ENCODE measurements around the gene ATP2A2. TPM values are rescaled to one million over a fixed set of nuclear protein-coding genes. Genes with fewer than 3 reads are reported as not detected.
A peak's percentile ranks its signal among the peaks of the same experiment; 100 is the strongest.

Gene ATP2A2
- total RNA-seq, 1 experiment from 2014 or later, result 437 TPM

- TSS peak; percentile 23 for BruUV-seq (replicated peaks)
- CTCF ChIA-PET, result interaction anchor here (1.1 to 1.5 kb wide), 2 partner anchors 35 to 59 kb away, joined by 3 to 8 read pairs; no protein-coding TSS in a partner anchor
- intact Hi-C loops (cut with micrococcal nuclease; ENCODE audit: unreplicated experiment), result no loop called here
Observed at GRCh38 chr12:110282956-110283817, 2.1 kb downstream of the ATP2A2 start.

GRCh38 chr12:110284597-110284996 lies 3.5 kb downstream of the ATP2A2 start:
- H3K27ac Mint-ChIP-seq (ENCODE audit: unreplicated experiment), result peak overlapping the region; percentile 88

More at GRCh38 chr12:110282956-110283817, 2.1 kb downstream of the ATP2A2 start:
- peak overlapping the region; percentile 88 for H3K27ac Mint-ChIP-seq (ENCODE audit: unreplicated experiment)
- no peaks in the 10 kb centered on the region for H3K27me3 Mint-ChIP-seq (ENCODE audit: unreplicated experiment)
- H3K36me3 Mint-ChIP-seq (ENCODE audit: insufficient read depth, unreplicated experiment), result peaks cover 86% of the 10 kb centered on the region
- TF ChIP-seq, protein P1, sequence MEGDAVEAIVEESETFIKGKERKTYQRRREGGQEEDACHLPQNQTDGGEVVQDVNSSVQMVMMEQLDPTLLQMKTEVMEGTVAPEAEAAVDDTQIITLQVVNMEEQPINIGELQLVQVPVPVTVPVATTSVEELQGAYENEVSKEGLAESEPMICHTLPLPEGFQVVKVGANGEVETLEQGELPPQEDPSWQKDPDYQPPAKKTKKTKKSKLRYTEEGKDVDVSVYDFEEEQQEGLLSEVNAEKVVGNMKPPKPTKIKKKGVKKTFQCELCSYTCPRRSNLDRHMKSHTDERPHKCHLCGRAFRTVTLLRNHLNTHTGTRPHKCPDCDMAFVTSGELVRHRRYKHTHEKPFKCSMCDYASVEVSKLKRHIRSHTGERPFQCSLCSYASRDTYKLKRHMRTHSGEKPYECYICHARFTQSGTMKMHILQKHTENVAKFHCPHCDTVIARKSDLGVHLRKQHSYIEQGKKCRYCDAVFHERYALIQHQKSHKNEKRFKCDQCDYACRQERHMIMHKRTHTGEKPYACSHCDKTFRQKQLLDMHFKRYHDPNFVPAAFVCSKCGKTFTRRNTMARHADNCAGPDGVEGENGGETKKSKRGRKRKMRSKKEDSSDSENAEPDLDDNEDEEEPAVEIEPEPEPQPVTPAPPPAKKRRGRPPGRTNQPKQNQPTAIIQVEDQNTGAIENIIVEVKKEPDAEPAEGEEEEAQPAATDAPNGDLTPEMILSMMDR (IDR thresholded peaks at IDR 0.05; ENCODE audit: unreplicated experiment), result no peak
- H3K4me3 Mint-ChIP-seq (ENCODE audit: low read depth, unreplicated experiment), result peak overlapping the region; percentile 90
- H3K4me1 Mint-ChIP-seq (ENCODE audit: low read depth, unreplicated experiment), result peaks cover 29% of the 10 kb centered on the region
- no peak for DNase-seq
- H3K9me3 Mint-ChIP-seq (ENCODE audit: low read depth, unreplicated experiment), result no peaks in the 10 kb centered on the region

GRCh38 chr12:110286623-110287022 lies 5.6 kb downstream of the ATP2A2 start:
- no peaks in the 10 kb centered on the region for H3K9me3 Mint-ChIP-seq (ENCODE audit: low read depth, unreplicated experiment)
- TF ChIP-seq, protein P1 (IDR thresholded peaks at IDR 0.05; ENCODE audit: unreplicated experiment), result no peak
- CTCF ChIA-PET, result interaction anchor here (0.7 kb wide), 1 partner anchor 17 kb away, joined by 3 read pairs; no protein-coding TSS in a partner anchor
- no TSS peak for BruUV-seq (replicated peaks)
- H3K4me3 Mint-ChIP-seq (ENCODE audit: low read depth, unreplicated experiment), result no peak overlapping the region
- DNase-seq, result no peak
- intact Hi-C loops (cut with micrococcal nuclease; ENCODE audit: unreplicated experiment), result loop anchor here (5.0 kb wide), 1 partner anchor 51 kb away; no protein-coding TSS in a partner anchor
- peaks cover 34% of the 10 kb centered on the region for H3K4me1 Mint-ChIP-seq (ENCODE audit: low read depth, unreplicated experiment)
- no peak overlapping the region for H3K27ac Mint-ChIP-seq (ENCODE audit: unreplicated experiment)
- H3K27me3 Mint-ChIP-seq (ENCODE audit: unreplicated experiment), result no peaks in the 10 kb centered on the region
- H3K36me3 Mint-ChIP-seq (ENCODE audit: insufficient read depth, unreplicated experiment), result peaks cover 99% of the 10 kb centered on the region

More at GRCh38 chr12:110284597-110284996, 3.5 kb downstream of the ATP2A2 start:
- TF ChIP-seq, protein P1 (IDR thresholded peaks at IDR 0.05; ENCODE audit: unreplicated experiment), result no peak
- BruUV-seq (replicated peaks), result no TSS peak
- peaks cover 42% of the 10 kb centered on the region for H3K4me1 Mint-ChIP-seq (ENCODE audit: low read depth, unreplicated experiment)
- H3K36me3 Mint-ChIP-seq (ENCODE audit: insufficient read depth, unreplicated experiment), result peaks cover 96% of the 10 kb centered on the region
- no peaks in the 10 kb centered on the region for H3K9me3 Mint-ChIP-seq (ENCODE audit: low read depth, unreplicated experiment)
- DNase-seq, result no peak
- H3K4me3 Mint-ChIP-seq (ENCODE audit: low read depth, unreplicated experiment), result peak overlapping the region; percentile 90
- CTCF ChIA-PET, result interaction anchor here (0.6 to 1.1 kb wide), 2 partner anchors 27 to 37 kb away, joined by 5 to 8 read pairs; no protein-coding TSS in a partner anchor
- intact Hi-C loops (cut with micrococcal nuclease; ENCODE audit: unreplicated experiment), result loop anchor here (2.0 kb wide), 1 partner anchor 60 kb away; no protein-coding TSS in a partner anchor
- H3K27me3 Mint-ChIP-seq (ENCODE audit: unreplicated experiment), result no peaks in the 10 kb centered on the region

DNA sequence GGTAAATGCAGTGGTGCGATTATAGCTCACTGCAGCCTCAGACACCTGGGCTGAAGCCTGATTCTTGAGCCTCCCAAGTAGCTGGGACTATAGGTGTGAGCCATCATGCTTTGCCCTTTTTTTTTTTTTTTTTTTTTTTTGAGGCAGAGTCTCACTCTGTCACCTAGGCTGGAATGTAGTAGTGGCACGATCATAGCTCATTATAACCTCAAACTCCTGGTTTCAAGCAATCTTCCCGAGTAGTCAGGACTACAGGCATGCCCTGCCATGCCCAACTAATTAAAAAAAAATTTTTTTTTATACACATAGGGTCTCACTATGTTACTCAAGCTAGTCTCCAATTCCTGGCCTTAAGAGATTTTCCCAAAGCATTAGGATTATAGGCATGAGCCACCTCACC lies 6.9 kb downstream of the ATP2A2 start:
- Mint-ChIP-seq H3K27ac (ENCODE audit: unreplicated experiment) (no peak overlapping the region), H3K4me1 (ENCODE audit: low read depth, unreplicated experiment) (peaks cover 34% of the 10 kb centered on the region), H3K36me3 (ENCODE audit: insufficient read depth, unreplicated experiment) (peaks cover 99% of the 10 kb centered on the region), H3K27me3 (ENCODE audit: unreplicated experiment) (no peaks in the 10 kb centered on the region), H3K9me3 (ENCODE audit: low read depth, unreplicated experiment) (no peaks in the 10 kb centered on the region), H3K4me3 (ENCODE audit: low read depth, unreplicated experiment) (no peak overlapping the region)
- CTCF ChIA-PET, result interaction anchor here (0.9 kb wide), 1 partner anchor 162 kb away, joined by 3 read pairs; the partner anchor contains the start of gene ARPC3
- BruUV-seq (replicated peaks), result no TSS peak
- DNase-seq, result no peak
- TF ChIP-seq, protein P1 (IDR thresholded peaks at IDR 0.05; ENCODE audit: unreplicated experiment), result no peak
- intact Hi-C loops (cut with micrococcal nuclease; ENCODE audit: unreplicated experiment), result loop anchor here (2.0 to 5.0 kb wide), 2 partner anchors 49 to 187 kb away; no protein-coding TSS in a partner anchor

Data from Calu3 (cell line).